Measurements from ENCODE around the gene RNASE4. TPM values are rescaled to one million over a fixed set of nuclear protein-coding genes. Genes with fewer than 3 reads are reported as not detected.

The RNASE4 gene
- total and polyA plus RNA-seq, 10 of the 15 experiments (the other 5 are each of a cell fraction or from before 2014, with no cell fraction given), result 0.87 to 2.6 (median 1.3) TPM

DNA sequence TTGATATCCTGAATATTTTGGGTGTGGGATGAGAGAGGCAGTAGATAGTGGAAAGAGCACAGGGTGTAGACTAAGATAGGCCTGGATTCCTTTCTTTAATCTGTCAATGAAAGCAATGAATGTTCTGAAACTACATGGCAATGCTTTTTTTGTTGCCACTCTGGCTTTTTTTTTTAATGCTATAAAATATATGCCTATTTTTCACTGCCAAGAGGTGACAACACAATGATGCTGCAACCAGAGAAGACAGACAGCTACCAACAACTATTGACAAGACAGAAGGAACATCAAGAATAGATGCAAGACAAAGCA is 13.6 kb downstream of the RNASE4 start:
- DNase-seq (ENCODE audit: low read depth, low spot score) (no peak), FAIRE-seq (no peak), ATAC-seq (no peak)
- ChIA-PET POLR2A (interaction anchor here (1.6 kb wide), 1 partner anchor 158 kb away, joined by 5 read pairs; no protein-coding TSS in a partner anchor), CTCF (interaction anchor here (0.7 to 4.8 kb wide), 15 partner anchors 16 to 274 kb away, joined by 3 to 51 read pairs (median 5); no protein-coding TSS in a partner anchor), SMC1A (ENCODE audit: uncharacterized antibody, unreplicated experiment) (interaction anchor here (0.9 to 2.7 kb wide), 5 partner anchors 59 to 175 kb away, joined by 3 to 34 read pairs (median 4); no protein-coding TSS in a partner anchor), RAD21 (ENCODE audit: unreplicated experiment) (interaction anchor here (1.0 to 3.5 kb wide), 3 partner anchors 157 to 176 kb away, joined by 3 to 16 read pairs (median 4); no protein-coding TSS in a partner anchor)
- no peaks in the 10 kb centered on the region for H4K20me1 ChIP-seq (ENCODE audit: control insufficient read depth, insufficient read depth)
- intact Hi-C loops (cut with micrococcal nuclease; ENCODE audit: unreplicated experiment) (loop anchor here (5.0 kb wide), 1 partner anchor 59 kb away; no protein-coding TSS in a partner anchor), in situ Hi-C loops (cut with MboI) (loop anchor here (5.0 kb wide), 1 partner anchor 159 kb away; no protein-coding TSS in a partner anchor)
- no peaks in the 10 kb centered on the region for H3K4me1 ChIP-seq (ENCODE audit: control insufficient read depth, insufficient read depth, low read length)
- no peaks in the 10 kb centered on the region for H3K36me3 ChIP-seq (ENCODE audit: control insufficient read depth in 2 of 2, insufficient read depth in 2 of 2, low read length in 1 of 2)
- no peaks in the 10 kb centered on the region for H3K9me3 ChIP-seq (replicated peaks; ENCODE audit: control insufficient read depth, insufficient read depth, low read length)
- H2AFZ ChIP-seq (ENCODE audit: control insufficient read depth, low read depth, low read length), result no peak overlapping the region
- H3K27ac ChIP-seq (ENCODE audit: control insufficient read depth, insufficient read depth), result no peak overlapping the region
- no peak for TF ChIP-seq CHD1 (IDR thresholded peaks at IDR 0.05; ENCODE audit: low read depth, low read length)
- TF ChIP-seq, protein P1, sequence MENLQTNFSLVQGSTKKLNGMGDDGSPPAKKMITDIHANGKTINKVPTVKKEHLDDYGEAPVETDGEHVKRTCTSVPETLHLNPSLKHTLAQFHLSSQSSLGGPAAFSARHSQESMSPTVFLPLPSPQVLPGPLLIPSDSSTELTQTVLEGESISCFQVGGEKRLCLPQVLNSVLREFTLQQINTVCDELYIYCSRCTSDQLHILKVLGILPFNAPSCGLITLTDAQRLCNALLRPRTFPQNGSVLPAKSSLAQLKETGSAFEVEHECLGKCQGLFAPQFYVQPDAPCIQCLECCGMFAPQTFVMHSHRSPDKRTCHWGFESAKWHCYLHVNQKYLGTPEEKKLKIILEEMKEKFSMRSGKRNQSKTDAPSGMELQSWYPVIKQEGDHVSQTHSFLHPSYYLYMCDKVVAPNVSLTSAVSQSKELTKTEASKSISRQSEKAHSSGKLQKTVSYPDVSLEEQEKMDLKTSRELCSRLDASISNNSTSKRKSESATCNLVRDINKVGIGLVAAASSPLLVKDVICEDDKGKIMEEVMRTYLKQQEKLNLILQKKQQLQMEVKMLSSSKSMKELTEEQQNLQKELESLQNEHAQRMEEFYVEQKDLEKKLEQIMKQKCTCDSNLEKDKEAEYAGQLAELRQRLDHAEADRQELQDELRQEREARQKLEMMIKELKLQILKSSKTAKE (IDR thresholded peaks at IDR 0.05; ENCODE audit: low read depth, poor library complexity, severe bottlenecking), result no peak
- TF ChIP-seq BACH1 (IDR thresholded peaks at IDR 0.05; ENCODE audit: borderline replicate concordance), result no peak
- TF ChIP-seq NFXL1 (IDR thresholded peaks at IDR 0.05; ENCODE audit: borderline replicate concordance), result no peak
- no TSS peak for BruUV-seq (replicated peaks)
- no peaks in the 10 kb centered on the region for H3K79me2 ChIP-seq (ENCODE audit: control insufficient read depth, insufficient read depth, low read length)
- no peak overlapping the region for H3K4me3 ChIP-seq
- no peak overlapping the region for H3K4me2 ChIP-seq (ENCODE audit: control insufficient read depth, insufficient read depth)
- H3K27me3 ChIP-seq (replicated peaks in 1 of 2; ENCODE audit: control insufficient read depth in 2 of 2, insufficient read depth in 2 of 2, low read length in 1 of 2), result no peaks in the 10 kb centered on the region
- no peak overlapping the region for H3K9ac ChIP-seq (ENCODE audit: control insufficient read depth, insufficient read depth, low read length)

DNA sequence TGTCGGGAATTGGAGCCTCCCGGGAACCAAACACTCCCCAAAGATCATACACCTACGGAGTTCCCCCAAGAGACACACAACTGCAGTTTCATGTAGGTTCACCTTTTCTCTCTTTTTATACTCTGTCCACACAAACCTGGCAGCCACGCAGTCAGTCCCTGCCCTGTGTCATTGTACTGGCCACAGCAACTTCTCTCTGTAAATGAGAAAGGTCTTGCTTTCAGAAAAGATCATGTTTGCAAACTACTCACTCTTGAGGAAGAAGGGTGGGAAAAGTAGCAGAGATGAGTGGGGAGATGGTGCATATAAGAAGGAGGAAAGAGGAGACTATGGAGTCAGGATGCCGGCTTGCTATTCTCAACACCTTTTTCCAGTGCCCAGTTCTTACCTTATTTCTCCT is 14.6 kb downstream of the RNASE4 start:
- no peaks in the 10 kb centered on the region for H3K27me3 ChIP-seq (replicated peaks in 1 of 2; ENCODE audit: control insufficient read depth in 2 of 2, insufficient read depth in 2 of 2, low read length in 1 of 2)
- no peaks in the 10 kb centered on the region for H3K36me3 ChIP-seq (ENCODE audit: control insufficient read depth in 2 of 2, insufficient read depth in 2 of 2, low read length in 1 of 2)
- H3K9ac ChIP-seq (ENCODE audit: control insufficient read depth, insufficient read depth, low read length), result no peak overlapping the region
- H4K20me1 ChIP-seq (ENCODE audit: control insufficient read depth, insufficient read depth), result no peaks in the 10 kb centered on the region
- RAD21 ChIA-PET (ENCODE audit: unreplicated experiment), result interaction anchor here (0.7 to 3.5 kb wide), 4 partner anchors 155 to 175 kb away, joined by 3 to 16 read pairs (median 4); no protein-coding TSS in a partner anchor
- SMC1A ChIA-PET (ENCODE audit: uncharacterized antibody, unreplicated experiment), result interaction anchor here (1.0 to 2.7 kb wide), 4 partner anchors 150 to 174 kb away, joined by 3 to 34 read pairs (median 4); no protein-coding TSS in a partner anchor
- no peaks in the 10 kb centered on the region for H3K9me3 ChIP-seq (replicated peaks; ENCODE audit: control insufficient read depth, insufficient read depth, low read length)
- 64% methylated on average over 5 of the region's 5 CpGs for WGBS (ENCODE audit: insufficient coverage, insufficient replicate concordance, low lambda C conversion rate, missing lambda C conversion rate)
- no peak overlapping the region for H3K4me2 ChIP-seq (ENCODE audit: control insufficient read depth, insufficient read depth)
- H3K4me1 ChIP-seq (ENCODE audit: control insufficient read depth, insufficient read depth, low read length), result no peaks in the 10 kb centered on the region
- POLR2A ChIA-PET, result no interaction called here
- FAIRE-seq, result no peak
- in situ Hi-C loops (cut with MboI) (loop anchor here (5.0 kb wide), 1 partner anchor 158 kb away; no protein-coding TSS in a partner anchor), intact Hi-C loops (cut with micrococcal nuclease; ENCODE audit: unreplicated experiment) (loop anchor here (5.0 kb wide), 1 partner anchor 58 kb away; no protein-coding TSS in a partner anchor)
- no peak overlapping the region for H2AFZ ChIP-seq (ENCODE audit: control insufficient read depth, low read depth, low read length)
- no TSS peak for BruUV-seq (replicated peaks)
- CTCF ChIA-PET, result interaction anchor here (0.6 to 4.8 kb wide), 17 partner anchors 15 to 273 kb away, joined by 3 to 51 read pairs (median 4); no protein-coding TSS in a partner anchor
- DNase-seq (ENCODE audit: low read depth, low spot score), result no peak
- H3K79me2 ChIP-seq (ENCODE audit: control insufficient read depth, insufficient read depth, low read length), result no peaks in the 10 kb centered on the region
- no peak overlapping the region for H3K27ac ChIP-seq (ENCODE audit: control insufficient read depth, insufficient read depth)
- ATAC-seq, result no peak
- no peak overlapping the region for H3K4me3 ChIP-seq
- TF ChIP-seq NFXL1 (IDR thresholded peaks at IDR 0.05; ENCODE audit: borderline replicate concordance) (no peak), YBX1 (IDR thresholded peaks at IDR 0.05) (no peak), CEBPB (IDR thresholded peaks at IDR 0.05; ENCODE audit: borderline replicate concordance in 1 of 2, low read depth in 2 of 2, low read length in 2 of 2) (no peak), LARP7 (IDR thresholded peaks at IDR 0.05) (no peak), IRF4 (IDR thresholded peaks at IDR 0.05; ENCODE audit: low read depth, low read length) (no peak), NFYA (IDR thresholded peaks at IDR 0.05; ENCODE audit: borderline replicate concordance, low read depth, low read length) (no peak), EP300 (IDR thresholded peaks at IDR 0.05; ENCODE audit: borderline replicate concordance in 1 of 2, control insufficient read depth in 1 of 2, low read depth in 2 of 2, low read length in 2 of 2) (no peak), EGR1 (IDR thresholded peaks at IDR 0.05; ENCODE audit: borderline replicate concordance in 1 of 2, low read depth in 2 of 2, low read length in 2 of 2) (no peak), SMARCA5 (IDR thresholded peaks at IDR 0.05) (no peak)
- TF ChIP-seq, protein P2, sequence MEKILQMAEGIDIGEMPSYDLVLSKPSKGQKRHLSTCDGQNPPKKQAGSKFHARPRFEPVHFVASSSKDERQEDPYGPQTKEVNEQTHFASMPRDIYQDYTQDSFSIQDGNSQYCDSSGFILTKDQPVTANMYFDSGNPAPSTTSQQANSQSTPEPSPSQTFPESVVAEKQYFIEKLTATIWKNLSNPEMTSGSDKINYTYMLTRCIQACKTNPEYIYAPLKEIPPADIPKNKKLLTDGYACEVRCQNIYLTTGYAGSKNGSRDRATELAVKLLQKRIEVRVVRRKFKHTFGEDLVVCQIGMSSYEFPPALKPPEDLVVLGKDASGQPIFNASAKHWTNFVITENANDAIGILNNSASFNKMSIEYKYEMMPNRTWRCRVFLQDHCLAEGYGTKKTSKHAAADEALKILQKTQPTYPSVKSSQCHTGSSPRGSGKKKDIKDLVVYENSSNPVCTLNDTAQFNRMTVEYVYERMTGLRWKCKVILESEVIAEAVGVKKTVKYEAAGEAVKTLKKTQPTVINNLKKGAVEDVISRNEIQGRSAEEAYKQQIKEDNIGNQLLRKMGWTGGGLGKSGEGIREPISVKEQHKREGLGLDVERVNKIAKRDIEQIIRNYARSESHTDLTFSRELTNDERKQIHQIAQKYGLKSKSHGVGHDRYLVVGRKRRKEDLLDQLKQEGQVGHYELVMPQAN (conservative IDR thresholded peaks at IDR 0.05), result no peak

Data from GM12878 (cell line).